SK-N-SH treated with all-trans-retinoic acid at 6 μM for 48 hours (cell line): ENCODE data around the gene BAIAP3.

ENCODE experiments used
- ATAC-seq: fragments of 200-7000 bp; cut with Tn5 transposase; 3 replicates; pipeline ENCODE4 v1.9.1; 2020; ENCODE audit warnings: mild to moderate bottlenecking, moderate library complexity
- ARNTL ChIP-seq: fragments of 450-650 bp; formaldehyde crosslinking; IDR thresholded peaks from 2 replicates; pipeline ENCODE4 v1.5.0; 2020; ENCODE audit warnings: low read depth, mild to moderate bottlenecking, moderate library complexity, borderline replicate concordance
- BACH2 ChIP-seq: fragments of 250-450 bp; sonication (Bioruptor Pico); IDR thresholded peaks from 2 replicates; pipeline ENCODE4 v1.9.0; 2021; ENCODE audit warnings: mild to moderate bottlenecking, borderline replicate concordance
- CSDC2 ChIP-seq: fragments of 250-450 bp; sonication (Bioruptor Pico); IDR thresholded peaks from 2 replicates; pipeline ENCODE4 v1.5.0; 2020; ENCODE audit warnings: mild to moderate bottlenecking, moderate library complexity
- CSRNP3 ChIP-seq: fragments of 250-450 bp; sonication (Bioruptor Pico); IDR thresholded peaks from 2 replicates; pipeline ENCODE4 v1.5.1; 2021; ENCODE audit warnings: mild to moderate bottlenecking, moderate library complexity
- ESRRG ChIP-seq: fragments of 250-450 bp; sonication (Bioruptor Pico); IDR thresholded peaks from 2 replicates; pipeline ENCODE4 v1.6.1; 2021; ENCODE audit warnings: mild to moderate bottlenecking
- GLIS3 ChIP-seq: fragments of 250-450 bp; sonication (Bioruptor Pico); IDR thresholded peaks from 2 replicates; pipeline ENCODE4 v1.5.0; 2020; ENCODE audit warnings: mild to moderate bottlenecking, moderate library complexity
- ISL1 ChIP-seq: fragments of 250-450 bp; sonication (Bioruptor Pico); IDR thresholded peaks from 2 replicates; pipeline ENCODE4 v2.1.2; 2022; ENCODE audit warnings: mild to moderate bottlenecking, moderate library complexity
- OSR1 ChIP-seq: fragments of 250-450 bp; sonication (Bioruptor Pico); IDR thresholded peaks from 2 replicates; pipeline ENCODE4 v1.8.0; 2022; ENCODE audit warnings: moderate library complexity, mild to moderate bottlenecking, inconsistent platforms
- POU6F1 ChIP-seq: fragments of 250-450 bp; sonication (Bioruptor Pico); IDR thresholded peaks from 2 replicates; pipeline ENCODE4 v1.8.0; 2021; ENCODE audit warnings: low read depth, mild to moderate bottlenecking, moderate library complexity, borderline replicate concordance
- SNAI2 ChIP-seq: fragments of 250-450 bp; sonication (Bioruptor Pico); IDR thresholded peaks from 2 replicates; pipeline ENCODE4 v1.5.0; 2020; ENCODE audit warnings: mild to moderate bottlenecking, moderate library complexity
- TCF4 ChIP-seq: fragments of 250-450 bp; sonication (Bioruptor Pico); IDR thresholded peaks from 2 replicates; pipeline ENCODE4 v1.8.0; 2021; ENCODE audit warnings: mild to moderate bottlenecking, moderate library complexity, borderline replicate concordance
- TOX ChIP-seq: fragments of 250-450 bp; sonication (Bioruptor Pico); IDR thresholded peaks from 2 replicates; pipeline ENCODE4 v1.8.0; 2021; ENCODE audit warnings: mild to moderate bottlenecking, moderate library complexity, borderline replicate concordance
- ZC3H10 ChIP-seq: fragments of 250-450 bp; sonication (Bioruptor Pico); IDR thresholded peaks from 2 replicates; pipeline ENCODE4 v1.5.1; 2021; ENCODE audit warnings: mild to moderate bottlenecking, moderate library complexity
- ZFP3 ChIP-seq: fragments of 250-450 bp; sonication (Bioruptor Pico); IDR thresholded peaks from 2 replicates; pipeline ENCODE4 v1.5.0; 2020; ENCODE audit warnings: mild to moderate bottlenecking, moderate library complexity
- ZFP30 ChIP-seq: fragments of 450-650 bp; formaldehyde crosslinking; IDR thresholded peaks from 2 replicates; pipeline ENCODE4 v1.5.0; 2022; ENCODE audit warnings: mild to moderate bottlenecking, moderate library complexity
- ZNF565 ChIP-seq: fragments of 450-650 bp; formaldehyde crosslinking; conservative IDR thresholded peaks from 2 replicates; pipeline ENCODE4 v1.5.0; 2020; ENCODE audit warnings: low read depth, mild to moderate bottlenecking, moderate library complexity
- ZNF70 ChIP-seq: fragments of 450-650 bp; formaldehyde crosslinking; IDR thresholded peaks from 2 replicates; pipeline ENCODE4 v1.5.0; 2020; ENCODE audit warnings: mild to moderate bottlenecking, moderate library complexity
- ZNF8 ChIP-seq: fragments of 450-650 bp; formaldehyde crosslinking; IDR thresholded peaks from 2 replicates; pipeline ENCODE4 v1.5.0; 2020; ENCODE audit warnings: mild to moderate bottlenecking, moderate library complexity
- TF ChIP-seq, protein P1 (sequence below): fragments of 250-450 bp; sonication (Bioruptor Pico); IDR thresholded peaks from 2 replicates; pipeline ENCODE4 v1.5.1; 2020; ENCODE audit warnings: low read depth, mild to moderate bottlenecking, moderate library complexity
- TF ChIP-seq, protein P2 (sequence below): fragments of 250-450 bp; sonication (Bioruptor Pico); IDR thresholded peaks from 2 replicates; pipeline ENCODE4 v1.8.0; 2020; ENCODE audit warnings: mild to moderate bottlenecking, moderate library complexity, borderline replicate concordance
- TF ChIP-seq, protein P3 (sequence below): fragments of 250-450 bp; sonication (Bioruptor Pico); IDR thresholded peaks from 2 replicates; pipeline ENCODE4 v1.5.0; 2020; ENCODE audit warnings: mild to moderate bottlenecking, moderate library complexity

The BAIAP3 gene

GRCh38 chr16:1364510-1364909 is 31.1 kb downstream of the BAIAP3 start:
- ATAC-seq: no peak

GRCh38 chr16:1366060-1366711 is 32.7 kb downstream of the BAIAP3 start:
- no peak; the same call in 2 of the 3 replicates for ATAC-seq
- TF ChIP-seq, protein P1, sequence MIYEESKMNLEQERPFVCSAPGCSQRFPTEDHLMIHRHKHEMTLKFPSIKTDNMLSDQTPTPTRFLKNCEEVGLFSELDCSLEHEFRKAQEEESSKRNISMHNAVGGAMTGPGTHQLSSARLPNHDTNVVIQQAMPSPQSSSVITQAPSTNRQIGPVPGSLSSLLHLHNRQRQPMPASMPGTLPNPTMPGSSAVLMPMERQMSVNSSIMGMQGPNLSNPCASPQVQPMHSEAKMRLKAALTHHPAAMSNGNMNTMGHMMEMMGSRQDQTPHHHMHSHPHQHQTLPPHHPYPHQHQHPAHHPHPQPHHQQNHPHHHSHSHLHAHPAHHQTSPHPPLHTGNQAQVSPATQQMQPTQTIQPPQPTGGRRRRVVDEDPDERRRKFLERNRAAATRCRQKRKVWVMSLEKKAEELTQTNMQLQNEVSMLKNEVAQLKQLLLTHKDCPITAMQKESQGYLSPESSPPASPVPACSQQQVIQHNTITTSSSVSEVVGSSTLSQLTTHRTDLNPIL: no peak
- TF ChIP-seq CSRNP3 (CRISPR knock-in tag): no peak
- no peak for TF ChIP-seq BACH2 (CRISPR knock-in tag)
- no peak for TF ChIP-seq ZNF8 (CRISPR knock-in tag)
- no peak for TF ChIP-seq OSR1 (CRISPR knock-in tag)
- TF ChIP-seq, all 23 proteins: peak for 0

More at GRCh38 chr16:1364510-1364909, 31.1 kb downstream of the BAIAP3 start:
- TF ChIP-seq CSDC2 (no peak), ZNF70 (CRISPR knock-in tag) (no peak), ZC3H10 (no peak), ISL1 (CRISPR knock-in tag) (no peak), ESRRG (CRISPR knock-in tag) (no peak), TOX (CRISPR knock-in tag) (no peak), GLIS3 (CRISPR knock-in tag) (no peak), ZFP30 (CRISPR knock-in tag) (no peak), TCF4 (CRISPR knock-in tag) (no peak), SNAI2 (no peak), ZFP3 (no peak), POU6F1 (CRISPR knock-in tag) (no peak), ZNF8 (CRISPR knock-in tag) (no peak), ZNF565 (CRISPR knock-in tag) (no peak), ARNTL (no peak), BACH2 (CRISPR knock-in tag) (no peak)
- TF ChIP-seq, protein P1: no peak
- TF ChIP-seq, protein P2, sequence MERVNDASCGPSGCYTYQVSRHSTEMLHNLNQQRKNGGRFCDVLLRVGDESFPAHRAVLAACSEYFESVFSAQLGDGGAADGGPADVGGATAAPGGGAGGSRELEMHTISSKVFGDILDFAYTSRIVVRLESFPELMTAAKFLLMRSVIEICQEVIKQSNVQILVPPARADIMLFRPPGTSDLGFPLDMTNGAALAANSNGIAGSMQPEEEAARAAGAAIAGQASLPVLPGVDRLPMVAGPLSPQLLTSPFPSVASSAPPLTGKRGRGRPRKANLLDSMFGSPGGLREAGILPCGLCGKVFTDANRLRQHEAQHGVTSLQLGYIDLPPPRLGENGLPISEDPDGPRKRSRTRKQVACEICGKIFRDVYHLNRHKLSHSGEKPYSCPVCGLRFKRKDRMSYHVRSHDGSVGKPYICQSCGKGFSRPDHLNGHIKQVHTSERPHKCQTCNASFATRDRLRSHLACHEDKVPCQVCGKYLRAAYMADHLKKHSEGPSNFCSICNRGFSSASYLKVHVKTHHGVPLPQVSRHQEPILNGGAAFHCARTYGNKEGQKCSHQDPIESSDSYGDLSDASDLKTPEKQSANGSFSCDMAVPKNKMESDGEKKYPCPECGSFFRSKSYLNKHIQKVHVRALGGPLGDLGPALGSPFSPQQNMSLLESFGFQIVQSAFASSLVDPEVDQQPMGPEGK (CRISPR knock-in tag): no peak
- TF ChIP-seq, protein P3, sequence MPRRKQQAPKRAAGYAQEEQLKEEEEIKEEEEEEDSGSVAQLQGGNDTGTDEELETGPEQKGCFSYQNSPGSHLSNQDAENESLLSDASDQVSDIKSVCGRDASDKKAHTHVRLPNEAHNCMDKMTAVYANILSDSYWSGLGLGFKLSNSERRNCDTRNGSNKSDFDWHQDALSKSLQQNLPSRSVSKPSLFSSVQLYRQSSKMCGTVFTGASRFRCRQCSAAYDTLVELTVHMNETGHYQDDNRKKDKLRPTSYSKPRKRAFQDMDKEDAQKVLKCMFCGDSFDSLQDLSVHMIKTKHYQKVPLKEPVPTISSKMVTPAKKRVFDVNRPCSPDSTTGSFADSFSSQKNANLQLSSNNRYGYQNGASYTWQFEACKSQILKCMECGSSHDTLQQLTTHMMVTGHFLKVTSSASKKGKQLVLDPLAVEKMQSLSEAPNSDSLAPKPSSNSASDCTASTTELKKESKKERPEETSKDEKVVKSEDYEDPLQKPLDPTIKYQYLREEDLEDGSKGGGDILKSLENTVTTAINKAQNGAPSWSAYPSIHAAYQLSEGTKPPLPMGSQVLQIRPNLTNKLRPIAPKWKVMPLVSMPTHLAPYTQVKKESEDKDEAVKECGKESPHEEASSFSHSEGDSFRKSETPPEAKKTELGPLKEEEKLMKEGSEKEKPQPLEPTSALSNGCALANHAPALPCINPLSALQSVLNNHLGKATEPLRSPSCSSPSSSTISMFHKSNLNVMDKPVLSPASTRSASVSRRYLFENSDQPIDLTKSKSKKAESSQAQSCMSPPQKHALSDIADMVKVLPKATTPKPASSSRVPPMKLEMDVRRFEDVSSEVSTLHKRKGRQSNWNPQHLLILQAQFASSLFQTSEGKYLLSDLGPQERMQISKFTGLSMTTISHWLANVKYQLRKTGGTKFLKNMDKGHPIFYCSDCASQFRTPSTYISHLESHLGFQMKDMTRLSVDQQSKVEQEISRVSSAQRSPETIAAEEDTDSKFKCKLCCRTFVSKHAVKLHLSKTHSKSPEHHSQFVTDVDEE (CRISPR knock-in tag): no peak
